ENCODE data around the gene MNT. TPM values are rescaled to one million over a fixed set of nuclear protein-coding genes. Genes with fewer than 3 reads are reported as not detected.

MNT gene
- total RNA-seq, 1 experiment from 2014 or later, result 38.9 TPM

- no CpG with 5 or more reads among the region's 41 CpGs for WGBS (ENCODE audit: extremely low coverage, insufficient read length, low lambda C conversion rate)
- no peak overlapping the region for H3K4me3 Mint-ChIP-seq
- no peaks in the 10 kb centered on the region for H3K27me3 ChIP-seq (ENCODE audit: insufficient read depth, low read length)
Observed at GRCh38 chr17:2387086-2388019, 13.5 kb downstream of the MNT start.

More at GRCh38 chr17:2387086-2388019, 13.5 kb downstream of the MNT start:
- Histone ChIP-seq H2BK12ac (ENCODE audit: insufficient read length, low read depth, low read length) (no peak overlapping the region), H3K79me1 (ENCODE audit: insufficient read depth, low read depth, low read length, poor library complexity, severe bottlenecking) (no peaks in the 10 kb centered on the region), H3K18ac (ENCODE audit: insufficient read length, low read depth, low read length) (no peak overlapping the region), H3K79me2 (ENCODE audit: insufficient read depth, low read length) (no peaks in the 10 kb centered on the region), H3K14ac (ENCODE audit: insufficient read depth, low read length) (no peak overlapping the region), H2BK20ac (ENCODE audit: low read depth, low read length, poor library complexity, severe bottlenecking) (no peak overlapping the region), H4K20me1 (ENCODE audit: control insufficient read depth, insufficient read depth, insufficient read length) (no peaks in the 10 kb centered on the region), H2BK5ac (ENCODE audit: insufficient read length, low read length) (no peak overlapping the region), H3T11ph (ENCODE audit: low read length) (no peak overlapping the region), H2AK5ac (ENCODE audit: insufficient read length, low read length) (no peak overlapping the region), H3K23me2 (ENCODE audit: insufficient read length, low read depth, low read length, poor library complexity, severe bottlenecking) (no peaks in the 10 kb centered on the region), H2BK120ac (ENCODE audit: low read depth, low read length, poor library complexity, severe bottlenecking) (no peak overlapping the region), H2AFZ (ENCODE audit: low read length) (no peak overlapping the region), H3K9me3 (ENCODE audit: control insufficient read depth, low read depth, low read length) (no peaks in the 10 kb centered on the region), H4K91ac (ENCODE audit: insufficient read length, low read depth, low read length) (no peak overlapping the region), H4K8ac (replicated peaks; ENCODE audit: insufficient read length, low read depth, low read length) (no peak overlapping the region), H3K4me2 (ENCODE audit: insufficient read depth, insufficient read length, low read length) (no peak overlapping the region), H3K27ac (ENCODE audit: insufficient read length, low read depth, low read length) (no peak overlapping the region), H4K5ac (ENCODE audit: insufficient read length, low read depth, low read length) (no peak overlapping the region), H3K23ac (ENCODE audit: insufficient read length, low read depth, low read length) (no peak overlapping the region), H2BK15ac (ENCODE audit: low read depth, low read length) (no peak overlapping the region), H3K56ac (ENCODE audit: insufficient read length, low read depth, low read length) (no peak overlapping the region), H3K4ac (ENCODE audit: low read depth, low read length) (no peak overlapping the region), H3K9ac (ENCODE audit: extremely low read depth, insufficient read length, low read length) (no peak overlapping the region), H3K4me1 (ENCODE audit: insufficient read depth, low read length) (no peaks in the 10 kb centered on the region; the same call in 1 of the 2 replicates)
- Mint-ChIP-seq H3K4me1 (peaks cover 29 to 41% of the 10 kb centered on the region in 2 experiments), H3K27me3 (ENCODE audit: low read depth) (no peaks in the 10 kb centered on the region), H3K36me3 (ENCODE audit: insufficient read depth in 1 of 3, low read depth in 3 of 3) (peaks cover 5 to 37% (median 27%) of the 10 kb centered on the region in 3 experiments; a peak in 6 of 7 replicates), H3K27ac (no peak overlapping the region), H3K9me3 (no peaks in the 10 kb centered on the region)
- no peak for DNase-seq
- TF ChIP-seq, protein P1, sequence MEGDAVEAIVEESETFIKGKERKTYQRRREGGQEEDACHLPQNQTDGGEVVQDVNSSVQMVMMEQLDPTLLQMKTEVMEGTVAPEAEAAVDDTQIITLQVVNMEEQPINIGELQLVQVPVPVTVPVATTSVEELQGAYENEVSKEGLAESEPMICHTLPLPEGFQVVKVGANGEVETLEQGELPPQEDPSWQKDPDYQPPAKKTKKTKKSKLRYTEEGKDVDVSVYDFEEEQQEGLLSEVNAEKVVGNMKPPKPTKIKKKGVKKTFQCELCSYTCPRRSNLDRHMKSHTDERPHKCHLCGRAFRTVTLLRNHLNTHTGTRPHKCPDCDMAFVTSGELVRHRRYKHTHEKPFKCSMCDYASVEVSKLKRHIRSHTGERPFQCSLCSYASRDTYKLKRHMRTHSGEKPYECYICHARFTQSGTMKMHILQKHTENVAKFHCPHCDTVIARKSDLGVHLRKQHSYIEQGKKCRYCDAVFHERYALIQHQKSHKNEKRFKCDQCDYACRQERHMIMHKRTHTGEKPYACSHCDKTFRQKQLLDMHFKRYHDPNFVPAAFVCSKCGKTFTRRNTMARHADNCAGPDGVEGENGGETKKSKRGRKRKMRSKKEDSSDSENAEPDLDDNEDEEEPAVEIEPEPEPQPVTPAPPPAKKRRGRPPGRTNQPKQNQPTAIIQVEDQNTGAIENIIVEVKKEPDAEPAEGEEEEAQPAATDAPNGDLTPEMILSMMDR (conservative IDR thresholded peaks at IDR 0.05), result no peak

Data from H9 (cell line).